Measurements from ENCODE around the gene CDC42. TPM values are rescaled to one million over a fixed set of nuclear protein-coding genes. Genes with fewer than 3 reads are reported as not detected.

Gene CDC42
- total and polyA plus RNA-seq, 2 experiments from 2014 or later = 119 to 184 TPM

GRCh38 chr1:22051607-22052114 lies 848 bp upstream of the CDC42 start:
- Histone ChIP-seq H3F3A (replicated peaks; ENCODE audit: low read depth) (peaks cover 10% of the 10 kb centered on the region), H3K4me3 (no peak overlapping the region), H2AFZ (0 out of 2 replicates have a peak overlapping the region, but pooled peaks have one; percentile 87), H4K20me1 (replicated peaks; ENCODE audit: insufficient read depth) (peaks cover 14% of the 10 kb centered on the region), H3K27ac (ENCODE audit: low read depth) (no peak overlapping the region), H3K79me2 (replicated peaks; ENCODE audit: insufficient read depth) (peaks cover 34% of the 10 kb centered on the region), H3K4me2 (no peak overlapping the region), H3K36me3 (ENCODE audit: insufficient read depth) (no peaks in the 10 kb centered on the region; the same call in 1 of the 2 replicates), H3K4me1 (ENCODE audit: insufficient read depth) (peaks cover 20% of the 10 kb centered on the region), H3K9me2 (ENCODE audit: insufficient read depth) (no peaks in the 10 kb centered on the region), H3K27me3 (ENCODE audit: insufficient read depth) (no peaks in the 10 kb centered on the region)
- Mint-ChIP-seq H3K4me1 (peaks cover 24% of the 10 kb centered on the region), H3K27ac (peak overlapping the region; percentile 31; the same call in 1 of the 2 replicates), H3K27me3 (ENCODE audit: insufficient read depth, low read depth, poor library complexity) (peaks cover 9% of the 10 kb centered on the region), H3K9me3 (no peaks in the 10 kb centered on the region), H3K4me3 (peak overlapping the region; percentile 76), H3K36me3 (ENCODE audit: low read depth) (peaks cover 9% of the 10 kb centered on the region; the same call in 2 of the 3 replicates)
- TF ChIP-seq EZH2 (IDR thresholded peaks at IDR 0.05; ENCODE audit: low read depth, unreplicated experiment) = no peak
- no peak for TF ChIP-seq CREB1 (CRISPR knock-in tag; IDR thresholded peaks at IDR 0.05; ENCODE audit: low read depth)
- TF ChIP-seq ZNF114 (CRISPR knock-in tag; IDR thresholded peaks at IDR 0.05) = no peak
- TF ChIP-seq ETS1 (IDR thresholded peaks at IDR 0.05) = no peak
- TF ChIP-seq POLR2AphosphoS5 (IDR thresholded peaks at IDR 0.05; ENCODE audit: low read depth) = no peak
- no peak for TF ChIP-seq CTCF (conservative IDR thresholded peaks at IDR 0.05; ENCODE audit: low read depth in 2 of 2)
- TF ChIP-seq EZH2phosphoT487 (IDR thresholded peaks at IDR 0.05; ENCODE audit: unreplicated experiment) = no peak
- no peak for TF ChIP-seq NANOG (IDR thresholded peaks at IDR 0.05; ENCODE audit: borderline replicate concordance)
- no peak for TF ChIP-seq ZNF462 (CRISPR knock-in tag; IDR thresholded peaks at IDR 0.05)
- no peak for TF ChIP-seq REST (IDR thresholded peaks at IDR 0.05; ENCODE audit: unreplicated experiment)
- TF ChIP-seq STAT1 (IDR thresholded peaks at IDR 0.05; ENCODE audit: unreplicated experiment) = no peak
- no peak for TF ChIP-seq ZNF331 (CRISPR knock-in tag; IDR thresholded peaks at IDR 0.05; ENCODE audit: low read depth)
- TF ChIP-seq JUNB (IDR thresholded peaks at IDR 0.05; ENCODE audit: unreplicated experiment) = no peak
- DNase-seq (ENCODE audit: low spot score) = no peak
- no peak for ATAC-seq
